Measurements from ENCODE around the gene PROB1.
A peak's percentile ranks its signal among the peaks of the same experiment; 100 is the strongest.

Gene PROB1

DNA sequence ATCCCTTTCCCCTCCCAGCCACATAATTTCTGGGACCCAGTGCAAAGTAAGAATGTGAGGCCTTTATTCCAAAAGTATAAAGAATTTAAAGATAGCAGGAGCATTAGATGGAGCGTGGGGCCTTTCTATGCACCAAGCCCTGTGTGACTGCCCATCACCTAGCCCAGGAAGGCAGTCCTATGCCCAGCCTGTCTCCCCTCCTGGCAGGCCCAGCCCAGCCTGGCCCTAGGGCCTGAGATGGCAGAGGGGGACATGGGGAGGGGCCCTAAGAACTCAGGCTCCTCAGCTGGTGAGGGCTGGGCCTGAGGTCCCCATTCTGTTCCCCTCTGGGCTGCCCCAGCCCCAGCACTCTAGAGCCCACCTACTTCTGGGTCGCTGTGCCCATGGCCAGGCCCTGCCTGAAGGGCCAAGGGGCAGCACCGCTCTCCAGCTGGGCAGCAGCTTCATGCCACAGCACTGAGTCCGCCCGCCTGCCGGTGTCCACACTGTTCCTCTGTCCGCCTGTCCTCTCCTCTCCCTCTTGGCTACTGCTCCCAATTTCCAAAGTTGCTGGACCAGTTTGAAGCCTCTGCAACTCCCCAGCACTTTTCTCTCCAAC is 10.8 kb downstream of the PROB1 start:
- intact Hi-C loops (cut with DNase I), result no loop called here
- no peak for DNase-seq

DNA sequence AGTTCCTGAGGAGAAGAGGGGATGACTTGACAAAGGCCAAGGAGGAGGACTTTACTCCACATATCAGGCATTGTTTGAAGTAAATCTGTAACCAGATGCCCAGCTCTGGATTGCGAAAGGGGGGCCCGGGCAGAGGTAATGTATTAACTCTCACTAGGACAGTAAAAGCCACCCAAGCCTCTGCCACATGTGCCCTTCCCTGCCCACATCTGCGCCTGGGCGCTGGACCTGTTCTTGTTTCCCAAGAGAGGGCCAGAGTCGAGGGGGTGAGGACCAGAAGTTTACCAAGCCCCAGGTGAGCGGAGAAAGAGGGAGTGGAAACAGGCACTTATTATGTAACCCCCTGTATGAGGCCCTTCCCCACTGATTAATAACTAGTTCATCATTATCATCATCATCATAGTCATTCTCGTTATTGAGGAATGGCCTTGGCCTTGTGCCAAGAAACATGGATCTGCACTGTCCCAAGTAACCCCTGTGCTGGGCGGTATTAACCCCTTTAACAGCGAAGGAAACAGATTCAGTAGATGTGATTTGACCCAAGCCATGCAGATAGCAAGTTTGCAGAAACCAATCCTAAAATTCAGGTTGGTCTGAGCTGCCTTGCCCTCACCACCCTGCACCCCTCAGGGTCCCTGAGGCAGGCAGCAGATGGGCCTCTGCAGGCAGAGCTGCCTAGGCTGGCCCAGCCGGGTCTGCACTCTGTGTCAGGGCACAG is 11.5 kb downstream of the PROB1 start, which contains the start of gene SLC23A1:
TSS of gene SLC23A1 (minus strand) at position 23 of the 718 bp plus-strand sequence. CDS start 44 bp downstream, outside the sequence.
- intact Hi-C loops (cut with DNase I), result no loop called here
- peak in 1 of 42 donors; percentile 2 for DNase-seq

DNA sequence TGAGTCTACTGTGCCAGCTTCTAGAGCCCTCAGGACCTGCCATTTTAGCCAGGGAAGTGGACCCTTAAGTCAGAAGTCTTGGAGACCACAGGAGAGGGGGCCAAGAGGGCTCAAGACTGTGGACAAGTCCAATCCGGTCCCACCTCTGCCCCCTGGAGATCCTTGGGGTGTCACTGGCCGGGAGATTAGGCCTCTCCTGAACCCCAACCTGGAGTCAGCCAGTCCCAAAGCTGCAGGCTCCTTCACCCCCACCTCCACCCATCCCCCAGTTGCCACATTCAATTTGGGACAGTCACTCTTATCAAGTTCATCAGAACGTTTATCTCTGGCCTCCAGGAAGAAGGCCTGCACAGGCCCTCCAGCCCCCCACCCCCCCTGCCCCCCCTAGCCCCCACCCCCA is 12.1 kb downstream of the PROB1 start:
- intact Hi-C loops (cut with DNase I), result no loop called here
- peak in 1 of 42 donors; percentile 16 for DNase-seq

DNA sequence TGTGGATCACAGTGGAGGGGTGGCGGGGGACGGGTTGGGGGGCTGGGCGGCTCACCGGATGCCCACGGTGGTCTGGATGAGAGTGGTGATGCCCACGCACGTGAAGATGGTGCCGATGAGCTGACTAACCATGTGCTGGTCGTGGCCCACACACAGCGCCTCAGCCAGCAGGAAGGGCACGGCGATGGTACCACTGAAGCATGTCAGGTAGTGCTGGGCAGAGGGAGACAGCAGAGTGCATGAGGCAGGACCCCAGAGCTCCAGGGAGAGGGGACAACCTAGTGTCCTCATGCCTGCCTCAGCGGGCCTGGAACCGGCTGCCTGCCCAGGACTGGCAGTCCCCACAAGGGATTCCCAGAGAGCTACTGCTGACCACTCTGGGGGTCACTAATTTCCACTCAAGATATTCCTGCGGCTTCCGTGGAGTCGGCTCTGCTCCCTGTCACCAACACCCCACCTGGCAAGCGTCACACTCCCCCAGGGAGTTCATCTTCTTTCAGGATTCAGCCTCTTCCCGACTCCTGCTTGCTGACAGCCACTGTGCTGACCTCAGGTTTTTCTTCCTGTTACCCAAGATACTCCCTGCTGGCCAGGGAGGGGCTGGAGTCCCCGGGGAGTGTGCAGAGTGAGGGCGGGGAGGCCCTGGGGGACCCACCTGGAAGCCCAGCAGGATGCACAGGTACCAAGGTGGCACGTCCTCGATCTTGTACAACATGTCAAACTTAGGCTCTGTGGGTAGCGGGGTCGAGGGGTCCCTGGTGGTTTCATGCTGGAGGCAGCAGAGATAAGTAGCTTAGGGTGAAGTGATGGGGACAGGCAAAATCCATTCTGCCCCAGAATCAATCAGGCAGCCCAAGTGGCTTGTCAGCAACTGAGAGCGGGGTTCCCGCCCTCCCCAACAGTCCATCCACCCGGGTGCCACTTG is 12.8 kb downstream of the PROB1 start:
- intact Hi-C loops (cut with DNase I), result no loop called here
- peak in 1 of 42 donors; percentile 24 for DNase-seq

DNA sequence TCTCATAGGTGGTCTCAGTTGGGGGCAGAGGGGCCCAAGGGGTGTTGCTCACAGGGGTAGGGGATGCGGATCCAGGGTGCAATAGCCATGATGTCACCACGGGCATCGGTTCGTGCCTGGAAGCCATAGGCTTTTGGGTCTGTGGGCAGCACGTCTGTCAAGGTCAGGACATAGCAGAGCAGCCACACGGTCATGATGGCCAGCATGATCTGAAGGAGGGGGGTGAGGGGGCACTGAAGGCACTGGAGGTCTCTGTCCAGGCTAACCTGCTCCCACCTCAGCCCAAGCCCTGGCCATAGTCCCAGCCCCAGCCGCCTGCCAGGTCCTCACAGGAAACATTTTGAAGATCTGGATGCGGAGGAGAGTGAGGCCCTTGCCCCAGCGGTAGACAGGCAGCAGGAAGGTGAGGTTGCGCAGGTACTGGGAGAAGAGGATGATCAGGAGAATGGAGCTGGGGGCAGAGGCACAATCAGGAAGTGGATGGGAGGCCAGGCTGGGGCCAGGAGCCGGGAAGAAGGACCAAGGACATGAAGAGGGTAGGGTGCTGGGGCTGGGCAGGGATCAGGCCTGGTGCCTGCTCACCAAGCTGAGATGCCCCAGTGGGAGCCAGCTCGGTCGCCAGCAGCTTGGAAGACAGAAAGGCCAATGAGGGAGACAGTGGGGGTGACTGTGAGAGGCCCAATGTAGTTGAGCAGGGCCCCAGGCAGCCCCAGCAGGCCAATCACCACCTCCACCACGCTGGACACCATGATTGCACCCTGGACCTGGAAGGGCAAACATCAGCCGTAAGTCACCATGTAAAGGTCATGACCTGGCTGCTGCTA is 15.1 kb downstream of the PROB1 start:
- intact Hi-C loops (cut with DNase I), result no loop called here
- no peak for DNase-seq

DNA sequence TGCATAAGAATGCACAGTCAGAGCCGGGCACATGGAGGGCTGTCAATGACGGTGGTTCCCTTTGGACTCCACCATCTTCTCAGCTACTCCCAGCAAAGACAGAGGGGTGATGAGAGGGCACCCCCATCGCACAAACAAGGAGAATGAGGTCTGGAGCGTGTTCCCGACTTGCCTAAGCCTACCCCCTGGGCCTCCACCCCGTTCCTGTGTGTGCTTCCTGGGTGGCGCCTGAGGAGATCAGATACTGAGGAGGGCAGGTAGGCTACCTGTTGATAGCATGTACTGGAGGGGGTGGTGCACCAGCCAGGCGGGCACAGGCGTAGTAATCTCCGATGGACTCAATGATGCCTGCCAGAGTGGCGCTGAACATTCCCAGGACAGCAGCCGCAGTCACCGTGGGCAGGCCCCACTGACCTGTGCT is 16.0 kb downstream of the PROB1 start:
- DNase-seq, result no peak
- intact Hi-C loops (cut with DNase I), result no loop called here

DNA sequence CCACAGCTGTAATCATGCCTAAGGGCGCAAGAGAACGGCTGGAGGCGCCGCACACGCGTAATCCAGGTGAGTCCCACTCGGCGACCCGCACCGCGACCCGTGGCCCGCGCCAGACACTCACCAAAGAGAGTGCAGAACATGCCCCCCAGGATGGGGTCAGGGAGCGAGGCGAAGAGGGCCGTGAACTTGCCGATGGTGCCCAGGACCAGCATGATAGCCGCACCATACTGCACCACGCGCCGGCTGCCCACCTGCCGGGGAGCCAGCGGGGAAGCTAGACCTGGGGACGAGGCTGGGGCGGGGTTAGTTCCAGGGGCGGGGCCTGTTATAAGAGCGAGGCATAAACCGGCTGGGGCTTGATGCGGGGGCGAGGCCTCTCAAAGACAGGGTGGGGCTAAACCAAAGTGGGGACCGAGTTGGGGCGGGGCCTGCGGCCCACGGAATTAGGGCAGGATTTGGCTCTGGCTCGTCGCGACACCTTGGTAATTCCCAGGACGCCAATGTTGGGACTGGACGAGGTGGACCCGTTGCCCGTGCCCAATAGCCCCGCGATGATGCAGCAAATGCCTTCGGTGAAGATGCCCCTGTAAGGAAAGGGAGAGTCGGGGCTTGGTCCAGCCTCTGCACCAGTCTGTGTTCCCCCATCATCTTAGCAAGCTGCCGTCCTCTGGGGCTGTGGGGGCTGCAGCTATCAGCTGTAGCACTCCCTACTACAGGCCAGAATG is 16.6 kb downstream of the PROB1 start:
- intact Hi-C loops (cut with DNase I), result no loop called here
- DNase-seq, result peak in 1 of 42 donors; percentile 34

DNA sequence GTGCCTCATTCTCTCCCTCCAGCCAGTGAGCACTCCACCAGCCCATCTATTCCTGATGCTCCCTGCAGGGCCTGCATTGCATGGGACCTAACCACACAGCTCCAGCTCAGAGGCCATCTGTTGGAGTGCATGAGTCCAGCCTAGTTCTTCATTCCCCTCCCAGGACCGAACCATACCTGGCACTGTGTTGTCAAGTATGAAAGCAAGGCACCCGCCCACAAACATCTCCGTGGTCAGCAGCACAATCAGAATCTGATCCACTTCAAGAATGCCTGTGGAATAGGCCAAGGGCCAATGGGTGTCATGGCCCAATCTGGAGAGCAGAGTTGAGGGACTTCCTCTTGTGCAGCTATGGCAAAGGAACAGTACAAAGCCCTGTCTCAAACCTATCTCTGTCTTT is 17.7 kb downstream of the PROB1 start:
- peak in 1 of 42 donors; percentile 4 for DNase-seq
- intact Hi-C loops (cut with DNase I), result no loop called here

DNA sequence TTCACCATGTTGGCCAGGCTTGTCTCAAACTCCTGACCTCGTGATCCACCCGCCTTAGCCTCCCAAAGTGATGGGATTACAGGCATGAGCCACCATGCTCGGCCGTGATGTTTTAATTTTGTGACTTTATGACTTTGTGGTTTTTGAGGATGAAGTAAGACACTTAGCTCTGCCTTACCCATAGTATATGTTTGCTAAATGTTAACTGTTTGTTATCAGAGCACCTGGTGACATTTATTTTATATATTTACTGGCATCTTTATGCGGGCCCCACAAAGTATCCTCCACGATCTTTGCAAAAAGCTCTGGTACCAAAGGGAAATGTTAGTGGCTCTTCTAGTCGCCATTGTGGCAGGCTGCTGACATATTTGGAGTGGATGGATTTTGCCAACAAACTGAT is 18.5 kb downstream of the PROB1 start:
- DNase-seq, result no peak
- intact Hi-C loops (cut with DNase I), result no loop called here

DNA sequence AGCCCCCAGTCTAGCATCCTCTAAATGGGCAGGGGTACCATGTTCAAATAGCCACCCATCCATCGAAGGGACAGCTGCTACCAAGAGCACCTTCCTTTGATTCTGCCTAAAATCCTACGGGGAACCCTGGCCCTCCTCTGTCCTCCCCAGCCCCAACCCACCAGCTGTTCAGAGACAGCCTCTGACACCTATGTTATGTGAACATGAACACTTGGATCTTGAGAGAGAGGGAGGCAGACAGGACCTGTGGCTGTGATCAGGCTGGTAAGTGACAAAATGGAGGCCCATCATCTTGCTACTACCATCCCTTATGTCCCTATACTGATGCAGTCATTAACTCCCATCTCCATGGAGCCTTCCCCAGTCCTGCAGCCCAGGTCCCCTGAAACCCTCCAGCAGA is 20.0 kb downstream of the PROB1 start:
- peak in 5 of 42 donors; percentile 0 to 18 (median 10) for DNase-seq

DNA sequence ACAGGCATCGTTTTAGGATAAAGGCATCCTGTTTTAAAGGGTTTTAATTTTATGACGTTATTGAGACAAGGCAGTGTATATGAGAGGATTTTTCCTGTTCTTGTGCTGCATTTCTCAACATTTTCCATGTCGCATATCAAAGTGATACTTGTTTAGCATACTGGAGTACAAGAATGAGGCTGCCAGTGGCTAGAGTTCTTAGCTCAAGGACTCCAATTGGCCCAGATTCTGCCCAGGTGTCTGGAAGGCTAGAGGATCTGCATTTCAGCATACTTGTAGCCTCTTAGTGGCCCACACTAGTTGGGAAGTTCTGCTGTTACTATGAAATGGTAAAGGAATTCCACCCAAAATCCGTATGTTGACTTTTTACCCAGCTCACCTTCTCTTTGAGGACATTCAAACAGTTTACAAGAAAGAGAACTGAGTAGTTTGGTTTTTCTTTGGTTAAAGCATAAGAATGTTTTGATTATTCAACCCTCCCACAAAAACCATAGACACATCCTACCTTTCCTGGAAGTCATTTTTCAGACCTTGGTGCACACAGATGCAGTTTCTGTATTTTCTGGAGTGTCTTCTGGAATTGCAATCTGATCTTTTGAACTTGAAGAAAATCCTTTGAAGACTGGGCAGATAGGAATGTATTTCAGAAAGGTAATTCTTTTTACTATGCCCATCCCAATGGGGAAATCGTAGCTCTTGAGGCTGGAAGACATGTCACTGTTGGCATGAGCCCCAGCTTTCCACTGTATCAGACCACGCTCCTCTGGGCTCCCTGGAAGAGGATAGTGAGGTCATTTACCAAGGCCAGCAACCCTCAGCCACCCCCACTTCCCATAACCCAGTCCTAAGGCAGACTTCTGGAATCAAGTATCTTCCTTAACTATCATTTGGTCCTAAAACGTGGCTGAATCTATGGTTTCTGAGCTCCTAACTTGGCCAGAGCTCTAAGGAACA is 23.1 kb downstream of the PROB1 start:
- intact Hi-C loops (cut with DNase I), result no loop called here
- DNase-seq, result peak in 4 of 42 donors; percentile 3 to 25 (median 14)

More for the DNA sequence above, 20.0 kb downstream of the PROB1 start:
- intact Hi-C loops (cut with DNase I), result no loop called here

DNA sequence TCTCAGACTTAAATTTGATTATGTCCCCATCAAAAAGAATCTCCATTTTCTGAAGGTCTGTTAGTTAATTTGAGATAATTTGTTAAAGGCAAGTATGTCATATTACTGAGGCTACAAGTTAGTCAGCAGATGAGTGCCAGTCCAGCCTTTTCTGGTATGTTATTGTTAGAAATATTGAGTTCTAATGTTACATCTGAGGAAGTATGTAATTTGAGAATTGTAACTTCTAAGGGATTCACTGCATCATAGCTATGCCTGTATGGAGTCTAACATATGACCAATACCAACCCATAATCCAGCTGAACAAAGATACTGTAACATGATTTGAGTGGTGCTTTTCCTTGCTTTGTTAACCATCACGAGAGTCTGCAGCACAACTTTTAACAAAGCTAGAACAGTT is 25.7 kb downstream of the PROB1 start:
- intact Hi-C loops (cut with DNase I), result no loop called here

DNA sequence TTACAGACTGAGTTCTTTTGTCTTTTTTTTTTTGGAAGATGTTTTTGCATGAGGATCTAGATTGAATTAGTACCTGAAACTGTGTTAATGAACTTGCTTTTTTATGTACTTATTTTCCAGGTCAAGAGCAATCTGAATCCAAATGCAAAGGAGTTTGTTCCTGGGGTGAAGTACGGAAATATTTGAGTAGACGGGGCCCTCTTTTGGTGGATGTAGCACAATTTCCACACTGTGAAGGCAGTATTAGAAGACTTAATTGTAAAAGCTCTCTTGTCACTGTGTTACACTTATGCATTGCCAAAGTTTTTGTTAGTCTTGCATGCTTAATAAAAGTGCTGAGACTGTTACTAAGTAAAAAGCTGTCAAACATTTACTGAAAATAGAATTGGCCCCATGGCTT is 26.3 kb downstream of the PROB1 start:
- peak in 3 of 42 donors; percentile 5 to 25 (median 21) for DNase-seq
- intact Hi-C loops (cut with DNase I), result no loop called here

More for the DNA sequence above, 25.7 kb downstream of the PROB1 start:
- no peak for DNase-seq

DNA sequence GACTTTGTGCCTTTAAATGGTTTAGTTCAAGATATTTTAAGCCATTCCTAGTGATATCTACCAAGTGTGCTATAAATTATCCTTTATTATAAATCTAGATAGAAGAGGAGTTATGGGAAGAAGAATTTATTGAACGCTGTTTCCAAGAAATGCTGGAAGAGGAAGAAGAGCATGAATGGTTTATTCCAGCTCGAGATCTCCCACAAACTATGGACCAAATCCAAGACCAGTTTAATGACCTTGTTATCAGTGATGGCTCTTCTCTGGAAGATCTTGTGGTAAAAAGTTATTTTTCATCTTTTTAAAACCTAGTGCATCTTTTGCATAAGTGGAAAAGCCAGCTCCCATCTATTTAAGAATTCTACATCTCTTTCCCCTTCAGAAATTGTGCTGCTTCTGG is 30.4 kb downstream of the PROB1 start:
- intact Hi-C loops (cut with DNase I), result no loop called here
- DNase-seq, result no peak

DNA sequence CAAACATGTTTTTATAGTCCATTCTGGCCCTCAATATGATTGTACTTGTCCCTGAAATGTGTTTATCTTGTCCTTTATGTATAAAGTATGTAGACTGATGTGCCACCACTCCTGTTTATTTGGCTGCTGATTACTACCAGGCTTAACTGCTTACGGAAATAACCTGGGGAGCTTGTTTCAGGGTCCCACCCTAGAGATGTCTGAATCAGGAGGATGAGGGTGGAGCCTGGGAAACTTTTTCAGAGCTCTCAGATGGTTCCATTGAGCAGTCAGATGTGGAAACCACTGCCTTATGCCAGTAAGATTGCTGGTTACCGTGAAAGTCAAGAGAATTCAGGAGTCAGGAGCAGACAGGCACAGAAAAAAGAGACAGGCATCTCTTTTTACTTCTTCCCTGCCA is 31.0 kb downstream of the PROB1 start:
- DNase-seq, result peak in 1 of 42 donors; percentile 3

DNA sequence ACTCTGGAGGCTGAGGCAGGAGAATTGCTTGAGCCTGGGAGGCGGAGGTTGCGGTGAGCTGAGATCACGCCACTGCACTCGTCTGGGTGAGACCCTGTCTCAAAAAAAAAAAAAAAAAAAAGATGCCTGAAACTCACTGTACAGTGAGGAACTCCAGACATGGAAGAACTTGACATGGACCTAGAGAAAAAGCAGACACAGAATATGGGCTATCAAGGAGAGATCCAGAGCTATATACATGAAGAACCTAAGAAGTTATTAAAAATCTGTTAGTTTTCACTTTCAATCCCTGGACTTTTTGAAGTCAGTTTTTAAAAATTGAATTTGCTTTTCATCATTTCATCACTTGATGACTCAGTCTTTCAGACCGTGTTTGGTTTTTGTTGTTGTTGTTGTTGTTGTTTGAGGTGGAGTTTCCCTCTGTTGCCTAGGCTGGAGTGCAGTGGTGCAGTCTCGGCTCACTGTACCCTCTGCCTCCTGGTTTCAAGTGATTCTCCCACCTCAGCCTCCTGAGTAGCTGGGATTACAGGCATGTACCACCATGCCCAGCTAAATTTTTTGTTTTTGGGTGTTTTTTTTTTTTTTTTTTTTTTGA is 33.0 kb downstream of the PROB1 start:
- intact Hi-C loops (cut with DNase I), result no loop called here
- DNase-seq, result peak in 1 of 42 donors; percentile 1

More for the DNA sequence above, 31.0 kb downstream of the PROB1 start:
- intact Hi-C loops (cut with DNase I), result no loop called here

DNA sequence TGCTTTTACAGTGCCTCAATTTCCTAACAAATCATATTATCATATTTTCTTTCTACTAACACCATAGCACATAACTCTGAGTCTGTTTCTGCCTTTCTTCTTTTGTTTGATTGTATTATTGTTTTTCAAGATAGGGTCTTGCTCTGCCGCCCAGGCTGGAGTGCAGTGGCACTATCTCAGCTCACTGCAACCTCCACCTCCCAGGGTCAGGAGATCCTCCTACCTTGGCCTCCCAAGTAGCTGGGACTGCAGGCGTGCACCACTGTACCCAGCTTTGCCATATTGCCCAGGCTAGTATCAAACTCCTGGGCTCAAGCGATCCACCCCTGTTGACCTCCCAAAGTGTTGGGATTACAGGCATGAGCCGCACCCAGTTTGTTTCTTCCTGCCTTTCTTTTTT is 34.5 kb downstream of the PROB1 start:
- intact Hi-C loops (cut with DNase I), result no loop called here
- DNase-seq, result peak in 3 of 42 donors; percentile 2 to 6 (median 4)
